Measurements from ENCODE around the gene SDK1.

Gene SDK1

DNA sequence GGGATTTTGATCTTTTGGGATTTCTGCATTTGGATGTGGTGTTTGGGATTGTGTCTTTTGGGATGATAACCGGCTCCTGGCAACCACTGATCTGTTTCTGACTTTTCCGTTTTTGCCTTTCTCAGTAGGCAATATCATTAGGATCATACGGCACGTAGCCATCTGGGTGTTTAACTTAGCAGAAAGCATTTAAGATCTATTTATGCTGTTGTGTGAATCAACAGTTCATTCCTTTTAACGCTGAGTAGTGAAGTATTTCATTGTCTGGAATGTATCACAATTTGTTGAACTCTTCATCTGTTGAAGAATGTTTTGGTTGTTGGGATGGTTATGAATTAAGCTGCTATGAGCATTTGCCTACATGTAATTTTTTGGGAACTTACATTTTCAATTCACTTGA, 459.6 kb downstream of the SDK1 start:
- no peak overlapping the region for H3K27ac ChIP-seq
- TF ChIP-seq, protein P1, sequence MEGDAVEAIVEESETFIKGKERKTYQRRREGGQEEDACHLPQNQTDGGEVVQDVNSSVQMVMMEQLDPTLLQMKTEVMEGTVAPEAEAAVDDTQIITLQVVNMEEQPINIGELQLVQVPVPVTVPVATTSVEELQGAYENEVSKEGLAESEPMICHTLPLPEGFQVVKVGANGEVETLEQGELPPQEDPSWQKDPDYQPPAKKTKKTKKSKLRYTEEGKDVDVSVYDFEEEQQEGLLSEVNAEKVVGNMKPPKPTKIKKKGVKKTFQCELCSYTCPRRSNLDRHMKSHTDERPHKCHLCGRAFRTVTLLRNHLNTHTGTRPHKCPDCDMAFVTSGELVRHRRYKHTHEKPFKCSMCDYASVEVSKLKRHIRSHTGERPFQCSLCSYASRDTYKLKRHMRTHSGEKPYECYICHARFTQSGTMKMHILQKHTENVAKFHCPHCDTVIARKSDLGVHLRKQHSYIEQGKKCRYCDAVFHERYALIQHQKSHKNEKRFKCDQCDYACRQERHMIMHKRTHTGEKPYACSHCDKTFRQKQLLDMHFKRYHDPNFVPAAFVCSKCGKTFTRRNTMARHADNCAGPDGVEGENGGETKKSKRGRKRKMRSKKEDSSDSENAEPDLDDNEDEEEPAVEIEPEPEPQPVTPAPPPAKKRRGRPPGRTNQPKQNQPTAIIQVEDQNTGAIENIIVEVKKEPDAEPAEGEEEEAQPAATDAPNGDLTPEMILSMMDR (conservative IDR thresholded peaks at IDR 0.05): no peak
- TF ChIP-seq ZFX (IDR thresholded peaks at IDR 0.05): no peak

DNA sequence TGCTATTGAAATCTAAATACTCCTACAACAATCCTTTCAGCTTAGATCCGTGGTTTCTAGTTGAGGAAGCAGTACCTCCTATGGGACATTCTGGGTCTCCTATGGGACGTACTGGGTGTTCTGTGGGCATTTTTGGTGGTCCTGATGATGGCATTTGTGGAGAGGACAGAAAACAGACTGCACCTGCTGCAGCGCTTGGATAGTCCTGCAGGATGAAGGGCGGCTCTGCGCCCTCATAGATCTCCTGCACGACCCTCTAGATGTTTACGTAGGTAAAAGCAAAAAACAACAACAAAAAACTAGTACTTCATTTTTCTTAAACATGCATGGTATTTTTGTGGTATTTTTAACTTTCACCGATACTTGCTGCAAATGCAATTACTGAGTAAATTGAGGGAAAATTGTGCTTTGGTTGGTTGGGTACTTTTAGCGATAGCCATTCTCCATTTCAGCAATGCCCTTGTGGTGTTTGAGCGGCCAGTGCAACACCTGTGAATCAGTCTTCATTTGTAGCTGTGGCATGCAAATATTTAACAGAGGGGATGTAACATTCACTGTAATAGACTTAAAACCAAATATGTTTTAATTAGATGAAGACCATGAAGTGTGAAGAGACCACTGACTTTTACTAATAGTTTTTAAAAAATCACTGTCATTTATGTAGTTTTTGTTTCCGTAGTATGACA, 461.2 kb downstream of the SDK1 start:
- TF ChIP-seq, protein P1 (conservative IDR thresholded peaks at IDR 0.05): no peak
- TF ChIP-seq ZFX (IDR thresholded peaks at IDR 0.05): no peak

DNA sequence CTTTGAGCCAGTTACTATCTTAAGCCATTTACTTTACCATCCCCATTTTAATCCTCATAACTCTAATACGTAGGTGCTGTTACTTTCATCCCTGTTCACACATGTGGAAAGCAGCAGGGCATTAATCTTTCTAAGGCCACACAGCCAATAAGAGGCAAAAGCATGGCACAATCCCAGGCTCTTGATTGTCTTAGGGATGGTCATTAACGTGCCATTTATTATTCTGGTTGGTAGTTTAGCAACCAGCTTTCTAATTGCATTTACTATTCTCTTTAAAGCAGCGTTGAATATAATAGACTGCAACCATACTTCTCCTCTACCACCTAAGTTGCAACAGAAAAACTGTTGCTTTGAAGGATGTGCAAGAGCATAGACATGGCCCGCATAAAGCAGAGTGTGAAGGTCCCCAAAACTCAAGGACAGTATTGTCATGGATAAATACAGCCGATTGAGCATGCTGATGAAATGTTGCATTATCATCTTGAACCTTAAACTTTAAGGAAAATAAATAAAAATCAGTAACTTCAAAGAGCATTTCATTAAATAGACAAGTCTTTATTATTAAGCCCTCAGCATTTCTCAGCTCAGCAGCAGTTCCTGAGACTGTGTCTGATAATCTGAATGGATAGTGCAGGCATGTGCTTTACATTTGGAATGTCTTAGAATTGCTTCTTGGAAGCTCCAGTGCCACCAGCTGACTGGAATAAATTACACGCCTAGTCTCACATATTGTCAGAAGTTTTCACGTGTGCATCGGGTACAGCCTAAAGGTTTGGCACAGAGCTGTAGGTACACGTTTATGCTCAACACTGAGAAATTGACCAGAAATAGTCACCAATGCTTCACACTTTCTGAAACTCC, 467.1 kb downstream of the SDK1 start:
- TF ChIP-seq, protein P1 (conservative IDR thresholded peaks at IDR 0.05): no peak
- no peak for TF ChIP-seq ZFX (IDR thresholded peaks at IDR 0.05)
- no peak overlapping the region for H3K27ac ChIP-seq

More for the DNA sequence above, 461.2 kb downstream of the SDK1 start:
- no peak overlapping the region for H3K27ac ChIP-seq

DNA sequence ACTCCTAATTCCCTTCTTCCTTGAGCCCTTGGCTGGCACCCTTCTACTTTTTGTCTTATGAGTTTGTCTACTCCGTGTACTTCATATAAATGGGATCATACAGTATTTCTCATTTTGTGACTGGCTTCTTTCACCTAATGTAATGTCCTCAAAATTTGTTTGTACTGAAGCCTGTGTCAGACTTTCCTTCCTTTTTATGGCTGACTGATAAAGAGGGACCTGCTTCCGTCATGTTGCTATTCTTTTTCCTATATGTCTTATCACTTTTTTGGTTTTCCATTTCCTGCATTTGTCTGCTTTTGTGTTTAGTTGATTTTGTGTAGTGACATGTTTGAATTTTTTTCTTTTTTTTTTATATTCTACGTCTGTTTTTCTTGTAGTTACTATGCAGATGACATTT, 470.9 kb downstream of the SDK1 start:
- TF ChIP-seq, protein P1 (conservative IDR thresholded peaks at IDR 0.05): no peak
- no peak for TF ChIP-seq ZFX (IDR thresholded peaks at IDR 0.05)
- H3K27ac ChIP-seq: no peak overlapping the region

DNA sequence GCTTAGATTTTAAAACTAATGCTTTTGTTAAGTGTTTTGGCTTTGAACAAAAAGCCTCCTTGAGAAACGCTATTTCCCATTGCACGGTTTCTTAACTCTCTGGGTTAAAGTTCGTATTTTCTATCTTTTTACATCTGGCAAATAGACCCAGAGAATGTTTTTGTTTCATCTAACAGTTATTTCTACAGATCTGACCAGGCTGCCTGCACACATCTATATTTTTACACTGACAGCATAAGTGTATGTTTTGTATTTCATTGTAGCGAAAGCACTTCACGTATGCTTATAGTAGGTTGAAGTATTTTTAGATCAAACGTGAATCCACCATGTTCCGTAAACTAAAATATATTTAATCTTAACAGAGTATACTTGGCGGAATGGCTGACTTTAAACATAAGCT, 477.3 kb downstream of the SDK1 start:
- TF ChIP-seq, protein P1 (conservative IDR thresholded peaks at IDR 0.05): no peak
- no peak for TF ChIP-seq ZFX (IDR thresholded peaks at IDR 0.05)

DNA sequence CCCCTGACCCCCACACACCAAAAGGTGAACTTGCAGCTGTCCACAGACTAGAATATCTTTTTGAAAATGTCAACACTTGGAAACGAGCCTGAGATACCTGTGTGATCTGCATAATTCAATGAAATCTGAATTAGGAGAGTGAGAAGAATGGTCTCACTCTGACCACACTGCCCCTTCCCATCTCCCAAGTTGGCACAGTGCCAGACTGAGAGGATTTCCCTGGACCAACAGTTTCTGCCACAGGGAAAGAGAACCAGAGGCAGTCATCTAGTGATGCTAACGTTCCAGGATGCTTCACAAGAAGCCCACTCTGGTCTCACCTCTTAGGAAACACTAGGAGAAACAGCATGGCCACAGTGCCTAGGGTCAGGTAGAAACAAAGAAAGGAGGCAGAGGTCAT, 479.0 kb downstream of the SDK1 start:
- TF ChIP-seq, protein P1 (conservative IDR thresholded peaks at IDR 0.05): no peak
- no peak for TF ChIP-seq ZFX (IDR thresholded peaks at IDR 0.05)

More for the DNA sequence above, 477.3 kb downstream of the SDK1 start:
- no peak overlapping the region for H3K27ac ChIP-seq

DNA sequence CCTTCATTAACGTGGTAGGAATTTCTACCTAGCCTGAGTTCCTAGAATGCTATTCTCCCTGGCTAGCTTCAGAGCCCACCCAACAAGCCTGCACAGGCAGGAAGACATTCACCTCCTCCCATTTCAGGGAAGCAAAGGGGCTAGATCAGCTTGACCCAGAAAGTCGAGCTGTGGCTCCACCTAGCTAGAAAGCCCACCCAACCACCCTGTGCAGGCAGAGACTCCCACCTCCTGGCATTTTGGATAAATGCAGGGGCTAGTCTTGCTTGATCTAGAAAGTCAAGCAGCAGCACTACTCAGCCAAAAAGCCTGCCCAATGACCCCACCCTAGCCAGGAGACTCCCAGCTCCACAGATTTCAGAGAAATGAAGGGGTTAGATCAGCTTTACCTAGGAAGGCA, 479.5 kb downstream of the SDK1 start:
- TF ChIP-seq, protein P1 (conservative IDR thresholded peaks at IDR 0.05): no peak
- no peak for TF ChIP-seq ZFX (IDR thresholded peaks at IDR 0.05)
- no peak overlapping the region for H3K27ac ChIP-seq

More for the DNA sequence above, 479.0 kb downstream of the SDK1 start:
- H3K27ac ChIP-seq: no peak overlapping the region
